AG04449 (cell line): ENCODE results near the gene IQCF5.

Experiments
- CTCF ChIA-PET: fragments of 350-600 bp; formaldehyde crosslinking; extraction: SDS; loops from one replicate; lab custom pipeline; 2021; ENCODE audit warnings: antibody characterized with exemption; lab: Yijun Ruan, JAX
- POLR2A ChIA-PET: fragments of 400-600, 350-600 bp; formaldehyde crosslinking; extraction: SDS; loops from one replicate; lab custom pipeline; 2020; ENCODE audit warnings: antibody characterized with exemption, inconsistent platforms; lab: Yijun Ruan, JAX
- DNase-seq: peaks from one replicate; pipeline ENCODE4 v3.0.0-alpha.2; 2010; ENCODE audit warnings: low read depth, low spot score
- H3K4me3 ChIP-seq: 2 replicates; pipeline ENCODE4 v1.5.1; 2011; ENCODE audit warnings: low read depth, mild to moderate bottlenecking, control low read depth, low read length
- CTCF ChIP-seq: IDR thresholded peaks from one replicate; pipeline ENCODE4 v1.5.1; 2011; ENCODE audit warnings: mild to moderate bottlenecking, moderate library complexity, low read length, control low read depth, inconsistent platforms; ENCODE audit not compliant: insufficient read depth; ENCODE audit errors: missing control alignments

Gene IQCF5

DNA sequence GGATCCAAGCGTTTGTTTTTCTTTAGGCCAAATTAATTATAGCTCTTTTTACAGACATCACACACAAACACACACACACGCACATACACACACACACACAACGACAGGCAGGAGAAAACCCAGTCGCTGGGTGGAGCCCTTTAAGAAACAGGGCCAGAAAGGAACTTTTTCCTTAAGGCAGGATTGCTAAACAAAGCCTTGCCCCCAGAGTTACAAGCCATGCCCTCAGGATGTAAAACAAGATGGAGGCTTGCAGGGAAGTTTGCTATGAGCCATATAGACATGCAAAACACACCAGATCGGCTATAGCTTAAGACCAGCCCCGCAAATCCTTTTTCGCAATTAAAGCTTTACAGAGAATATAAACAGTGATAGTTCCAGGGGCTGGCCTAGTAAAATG is 30.3 kb downstream of the IQCF5 start:
- DNase-seq: no peak
- no peak overlapping the region for H3K4me3 ChIP-seq
- no peak for TF ChIP-seq CTCF
- CTCF ChIA-PET: no interaction called here
- POLR2A ChIA-PET: no interaction called here

- no peak for TF ChIP-seq CTCF
- CTCF ChIA-PET: no interaction called here
- H3K4me3 ChIP-seq: no peak overlapping the region
- POLR2A ChIA-PET: no interaction called here
- no peak for DNase-seq
Measured at GRCh38 chr3:51836606-51837005, 38.8 kb downstream of the IQCF5 start.

DNA sequence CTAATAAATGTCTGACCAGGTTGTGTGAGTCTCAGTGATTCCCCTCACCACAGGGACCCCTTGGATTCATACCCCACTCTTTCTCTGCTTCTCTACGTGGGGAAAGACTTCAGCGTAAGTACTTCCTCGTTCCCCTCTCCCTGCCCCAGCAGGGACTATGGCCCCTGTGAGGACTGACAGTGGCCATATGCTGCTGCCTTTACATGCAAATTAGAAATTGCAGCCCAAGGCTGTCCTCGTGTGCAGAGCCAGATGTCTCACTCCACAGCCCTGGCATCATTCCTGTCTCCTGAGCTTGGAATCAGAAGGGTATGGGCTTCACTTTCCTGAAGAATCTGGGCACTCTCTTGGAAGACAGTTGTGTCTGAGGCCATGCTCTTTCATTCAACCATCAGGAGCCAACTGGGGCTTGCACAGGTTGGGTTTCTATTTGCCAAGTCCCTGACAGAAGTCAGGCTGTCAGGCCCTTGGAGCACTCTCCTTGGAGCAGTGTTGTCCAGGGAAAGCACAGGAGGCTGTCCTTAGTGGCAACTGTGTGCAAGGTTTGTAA is 44.5 kb downstream of the IQCF5 start:
- no peak for TF ChIP-seq CTCF
- no peak for DNase-seq
- ChIA-PET CTCF (no interaction called here), POLR2A (no interaction called here)
- no peak overlapping the region for H3K4me3 ChIP-seq

GRCh38 chr3:51830345-51830744 is 45.1 kb downstream of the IQCF5 start:
- DNase-seq: no peak
- TF ChIP-seq CTCF: no peak
- ChIA-PET POLR2A (no interaction called here), CTCF (no interaction called here)
- H3K4me3 ChIP-seq: no peak overlapping the region

DNA sequence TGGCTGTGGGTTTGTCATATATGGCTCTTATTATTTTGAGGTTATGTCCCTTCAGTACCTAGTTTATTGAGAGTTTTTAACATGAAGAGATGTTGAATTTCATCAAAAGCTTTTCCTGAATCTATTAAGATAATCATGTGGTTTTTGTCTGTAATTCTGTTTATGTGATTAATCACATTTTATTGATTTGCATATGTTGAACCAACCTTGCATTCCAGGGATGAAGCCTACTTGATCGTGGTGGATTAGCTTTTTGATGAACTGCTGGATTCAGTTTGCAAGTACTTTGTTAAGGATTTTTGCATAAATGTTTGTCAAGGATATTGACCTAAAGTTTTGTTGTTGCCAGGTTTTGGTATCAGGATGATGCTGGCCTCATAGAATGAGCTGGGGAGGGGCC is 47.1 kb downstream of the IQCF5 start:
- ChIA-PET POLR2A (no interaction called here), CTCF (no interaction called here)
- no peak overlapping the region for H3K4me3 ChIP-seq

More for the DNA sequence above, 47.1 kb downstream of the IQCF5 start:
- no peak for DNase-seq
- TF ChIP-seq CTCF: no peak
